HG03064 (cell line): ENCODE results near the gene SCNN1G.
"Not testable (repeated sequence)": the region's sequence is repeated elsewhere in the genome, so short reads cannot be mapped to it uniquely, and the experiment has no call there.

Experiments
- ATAC-seq: cut with Tn5 transposase; IDR thresholded peaks from one replicate; pipeline ENCODE4 v1.9.1; 2021; ENCODE audit warnings: low read depth; ENCODE audit not compliant: unreplicated experiment

The SCNN1G gene

DNA sequence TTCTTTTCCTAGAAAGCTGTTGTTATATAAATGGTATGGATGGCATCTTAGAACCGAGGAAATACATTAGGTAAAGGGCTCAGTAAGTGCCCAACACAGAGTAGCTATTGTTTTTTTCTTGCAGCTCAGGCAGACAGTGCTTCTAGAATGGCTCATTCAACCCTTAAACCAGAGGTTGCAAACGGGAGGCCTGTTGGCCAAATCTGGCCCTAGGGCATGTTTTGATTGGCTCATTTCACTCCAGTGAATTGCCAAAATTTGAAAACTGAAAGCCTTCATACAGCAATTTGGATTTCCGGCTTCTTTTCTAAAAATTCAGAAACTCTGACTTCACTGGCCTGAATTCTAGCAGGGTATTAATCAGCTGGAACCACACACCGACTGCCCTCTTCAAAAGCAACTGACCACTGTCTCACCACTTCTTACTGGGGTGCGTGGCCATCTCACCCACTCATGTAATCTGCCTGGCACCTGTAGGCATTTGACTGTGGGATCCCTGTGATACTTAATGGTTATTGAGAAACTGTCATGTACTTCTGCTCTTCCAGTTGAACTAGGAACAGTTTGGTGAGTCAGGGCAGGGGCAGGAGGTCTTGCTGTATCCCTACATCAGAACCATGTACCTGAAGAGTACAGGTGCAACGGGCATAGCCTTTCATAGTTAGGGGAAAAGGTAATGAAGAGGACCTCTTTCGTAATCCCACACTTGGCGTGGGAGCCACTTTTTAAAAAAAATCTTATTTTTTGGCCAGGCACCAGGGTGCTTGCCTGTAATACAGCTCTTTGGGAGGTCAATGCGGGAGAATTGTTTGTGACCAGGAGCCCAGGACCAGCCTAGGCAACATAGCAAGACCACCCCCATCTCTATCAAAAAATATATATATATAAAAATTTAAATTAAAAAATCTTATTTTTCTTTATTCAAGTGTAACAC is 66.0 kb downstream of the SCNN1G start:
- no peak for ATAC-seq

DNA sequence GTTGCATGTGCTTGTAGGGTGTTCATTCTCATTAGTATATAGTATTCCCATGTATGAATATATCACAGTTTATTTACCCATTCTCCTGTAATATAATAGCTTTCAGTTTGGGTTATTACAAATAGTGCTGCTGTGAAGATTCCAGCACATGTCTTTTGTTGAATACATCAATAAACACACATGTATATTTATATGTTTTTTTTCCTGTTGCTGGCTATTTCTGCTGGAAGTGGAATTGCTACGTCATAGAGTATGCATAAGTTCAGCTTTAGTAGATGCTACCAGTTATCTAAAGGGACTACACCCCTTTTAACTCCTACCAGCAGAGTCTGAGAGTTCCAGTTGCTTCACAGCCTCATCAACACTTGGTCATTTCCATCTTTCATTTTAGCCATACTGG is 67.3 kb downstream of the SCNN1G start:
- no peak for ATAC-seq

DNA sequence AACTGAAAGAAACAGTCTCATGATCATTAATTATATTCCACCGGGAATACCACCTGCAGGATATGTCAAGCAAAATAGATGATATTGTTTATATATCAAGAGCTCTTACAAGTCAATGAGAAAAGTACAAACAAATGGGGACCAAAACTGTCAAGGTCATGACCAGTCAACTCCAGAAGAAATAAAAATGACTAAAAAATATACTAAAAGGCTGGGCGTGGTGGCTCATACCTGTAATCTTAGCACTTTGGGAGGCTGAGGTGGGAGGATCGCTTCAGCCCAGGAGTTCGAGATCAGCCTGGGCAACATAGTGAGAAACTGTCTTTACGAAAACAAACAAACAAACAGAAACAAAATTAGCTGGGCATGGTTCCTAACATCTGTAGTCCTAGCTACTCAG is 69.8 kb downstream of the SCNN1G start:
- ATAC-seq, result no peak

DNA sequence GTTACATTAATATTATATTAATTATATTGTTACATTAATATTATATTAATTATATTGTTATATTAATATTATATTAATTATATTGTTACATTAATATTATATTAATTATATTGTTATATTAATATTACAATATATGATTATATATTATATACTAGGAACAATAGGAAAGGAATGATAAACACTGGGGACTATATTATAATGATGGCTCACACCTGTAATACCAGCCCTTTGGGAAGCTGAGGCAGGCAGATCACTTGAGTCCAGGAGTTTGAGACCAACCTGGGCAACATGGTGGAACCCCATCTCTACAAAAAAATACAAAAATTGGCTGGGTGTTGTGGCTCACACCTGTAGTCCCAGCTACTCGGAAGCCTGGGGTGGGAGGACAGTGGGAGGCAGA is 71.1 kb downstream of the SCNN1G start:
- ATAC-seq, result not testable (repeated sequence)

DNA sequence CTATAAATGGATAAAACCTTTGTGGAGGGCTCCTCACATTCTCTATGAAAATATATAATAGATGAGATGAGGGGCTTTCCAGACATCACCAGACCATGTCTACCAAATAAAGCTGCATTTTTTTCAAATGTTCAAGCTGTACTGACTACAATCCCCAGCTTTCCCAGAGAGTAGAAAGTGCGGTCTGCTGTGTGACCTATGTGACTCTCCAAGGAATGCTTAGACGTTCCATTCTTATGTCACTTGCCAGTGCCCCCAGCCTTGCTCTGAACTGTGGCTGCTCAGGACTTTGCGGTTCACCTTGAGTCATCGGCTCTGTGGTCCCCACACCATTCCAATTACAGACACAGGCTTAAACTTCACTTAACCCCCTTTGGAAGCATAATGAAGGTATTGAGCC is 71.8 kb downstream of the SCNN1G start:
- ATAC-seq, result no peak

DNA sequence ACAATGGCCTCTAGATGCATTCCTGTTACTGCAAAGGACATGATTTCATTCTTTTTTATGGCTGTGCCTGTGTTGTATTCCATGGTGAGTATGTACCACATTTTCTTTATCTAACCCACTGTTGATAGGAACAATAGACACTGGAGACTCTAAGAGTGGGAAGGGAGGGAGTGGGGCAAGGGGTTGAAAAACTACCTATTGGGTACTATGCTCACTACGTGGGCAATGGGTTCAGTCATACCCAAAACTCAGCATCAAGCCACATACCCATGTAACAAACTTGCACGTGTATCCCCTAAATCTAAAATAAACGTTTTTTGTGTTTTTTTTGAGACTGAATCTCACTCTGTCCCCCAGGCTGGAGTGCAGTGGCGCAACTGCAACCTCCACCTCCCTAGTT is 72.5 kb downstream of the SCNN1G start:
- ATAC-seq, result no peak

DNA sequence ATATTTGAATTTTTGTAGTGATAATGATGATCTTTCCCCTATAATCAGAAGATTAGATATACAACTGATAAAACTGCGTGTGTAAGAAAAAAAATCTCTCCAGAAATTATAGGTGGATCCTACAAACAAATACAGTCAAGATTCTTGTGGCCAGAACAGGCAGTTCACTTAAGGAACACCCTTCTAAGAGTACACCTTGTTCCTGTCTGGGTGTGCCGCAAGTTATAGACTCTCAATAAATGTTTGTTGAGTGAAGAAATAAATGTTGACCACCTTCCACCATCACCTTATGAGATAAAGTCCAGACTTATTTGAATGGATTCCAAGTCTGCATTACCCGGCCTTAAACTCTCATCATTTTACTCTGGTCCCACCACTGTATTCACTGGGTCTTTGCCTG is 73.9 kb downstream of the SCNN1G start:
- no peak for ATAC-seq

DNA sequence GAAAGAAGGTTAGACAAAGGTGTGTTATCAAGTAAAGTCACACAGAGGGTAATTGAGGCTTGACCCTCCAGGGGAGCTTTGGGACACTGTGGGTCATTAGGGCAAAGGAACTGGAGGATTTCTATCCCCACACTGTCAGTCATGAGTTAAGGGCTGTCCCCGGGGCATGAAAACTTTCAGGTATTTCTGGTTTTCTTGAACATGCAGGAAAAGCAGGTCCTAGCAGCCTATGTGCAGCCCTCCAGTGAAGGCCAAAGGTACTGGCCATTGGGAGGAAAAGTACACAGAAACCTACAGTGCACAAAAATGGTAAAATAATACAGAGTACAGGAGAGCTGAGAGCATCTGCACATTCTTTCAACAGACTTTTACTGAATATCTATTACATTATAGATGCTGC is 75.1 kb downstream of the SCNN1G start:
- ATAC-seq, result no peak

DNA sequence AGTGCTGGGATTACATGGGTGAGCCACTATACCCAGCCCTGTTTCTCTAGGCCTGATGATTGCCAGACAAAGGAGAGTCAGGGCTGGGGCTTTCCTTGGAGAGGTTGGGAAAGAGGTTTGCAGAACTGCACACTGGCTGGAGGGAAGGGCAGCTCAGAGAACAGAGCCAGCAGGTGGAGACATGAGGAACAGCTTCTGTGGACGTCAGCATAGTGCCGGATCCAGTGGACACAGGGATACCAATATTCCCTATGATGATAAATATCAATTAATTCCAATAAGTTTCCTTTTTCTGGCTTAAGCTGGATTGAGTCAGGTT is 76.3 kb downstream of the SCNN1G start:
- ATAC-seq, result no peak
